HK-2 (cell line): ENCODE results near the gene SOCS7.

Experiments
- DNase-seq: peaks from one replicate; pipeline ENCODE4 v3.0.0-alpha.2; 2018; ENCODE audit not compliant: unreplicated experiment

The SOCS7 gene

GRCh38 chr17:38338053-38338452 is 13.6 kb upstream of the SOCS7 start:
- DNase-seq = no peak

GRCh38 chr17:38338535-38338934 is 13.1 kb upstream of the SOCS7 start:
- DNase-seq = no peak

GRCh38 chr17:38339891-38340290 is 11.8 kb upstream of the SOCS7 start:
- no peak for DNase-seq

GRCh38 chr17:38341035-38341721 is 10.5 kb upstream of the SOCS7 start:
- no peak for DNase-seq

GRCh38 chr17:38342886-38343607 is 8.6 kb upstream of the SOCS7 start:
- no peak for DNase-seq

- DNase-seq = no peak
Observed at GRCh38 chr17:38343608-38344419, 7.8 kb upstream of the SOCS7 start, which contains the start of gene GPR179. Gene GPR179 (minus strand): TSS chr17:38343956. CDS start chr17:38343789, 167 bp downstream.

- no peak for DNase-seq
Observed at GRCh38 chr17:38344420-38344745, 7.3 kb upstream of the SOCS7 start.

- no peak for DNase-seq
Observed at GRCh38 chr17:38345743-38346142, 5.9 kb upstream of the SOCS7 start.

- DNase-seq = peak; percentile 78
Observed at GRCh38 chr17:38349097-38349730, 2.4 kb upstream of the SOCS7 start.

GRCh38 chr17:38350035-38350434 is 1.6 kb upstream of the SOCS7 start:
- DNase-seq = no peak

GRCh38 chr17:38352245-38353085 is 821 bp downstream of the SOCS7 start:
- peak; percentile 32 for DNase-seq

GRCh38 chr17:38353086-38353604 is 1.5 kb downstream of the SOCS7 start:
- DNase-seq = no peak

GRCh38 chr17:38353668-38354067 is 2.0 kb downstream of the SOCS7 start:
- DNase-seq = no peak

- no peak for DNase-seq
Observed at GRCh38 chr17:38354466-38354865, 2.8 kb downstream of the SOCS7 start.

GRCh38 chr17:38355251-38355650 is 3.6 kb downstream of the SOCS7 start:
- DNase-seq = no peak

- DNase-seq = no peak
Observed at GRCh38 chr17:38357486-38358123, 6.0 kb downstream of the SOCS7 start.

GRCh38 chr17:38358586-38359513 is 7.2 kb downstream of the SOCS7 start:
- no peak for DNase-seq

GRCh38 chr17:38361694-38362465 is 10.2 kb downstream of the SOCS7 start:
- no peak for DNase-seq

GRCh38 chr17:38363016-38363415 is 11.4 kb downstream of the SOCS7 start:
- DNase-seq = no peak
